CD4-positive, alpha-beta T cell treated with Interleukin-1 beta for 1 hour (primary cell): ENCODE data around the gene CEP72.
"Not testable (repeated sequence)": the region's sequence is repeated elsewhere in the genome, so short reads cannot be mapped to it uniquely, and the experiment has no call there.

ENCODE experiments used
- DNase-seq, 2 donors: peaks; one replicate each; pipeline ENCODE4 v3.0.0-alpha.2; 2020 to 2022

Gene CEP72

DNA sequence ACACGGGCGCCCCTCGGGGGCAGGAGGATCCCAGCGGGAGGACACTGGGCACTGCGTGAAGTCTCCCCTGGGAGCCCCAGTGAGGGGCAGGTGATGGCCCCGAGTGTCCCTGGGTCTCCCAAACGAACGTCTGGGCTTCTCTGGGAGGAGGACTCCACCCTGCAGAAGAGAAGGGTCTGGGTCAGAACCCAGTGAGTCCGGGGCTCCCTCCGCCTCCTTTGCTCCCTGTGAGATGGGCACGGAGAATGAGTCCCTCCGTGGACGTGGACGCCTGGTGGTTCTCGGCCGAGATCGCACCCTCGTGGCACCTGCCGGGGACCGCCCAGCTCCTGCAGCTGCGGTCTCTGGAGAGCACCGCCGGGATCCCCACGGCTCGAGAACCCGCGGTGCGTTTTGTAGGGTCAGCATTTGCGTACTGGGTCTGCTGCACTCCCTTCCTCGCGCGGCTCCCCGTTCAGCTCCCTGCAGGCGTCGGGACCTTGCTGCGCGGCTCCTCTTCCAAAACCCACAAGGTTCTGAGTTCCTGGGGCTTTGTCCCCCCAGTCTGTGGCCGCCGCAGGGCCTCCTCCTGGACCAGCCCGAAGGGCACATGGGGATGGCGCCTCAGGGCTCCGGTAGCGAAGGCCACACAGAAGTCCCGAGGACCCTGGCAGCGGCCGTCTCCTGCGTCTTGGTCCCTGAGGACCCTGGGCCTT, 10.2 kb upstream of the CEP72 start:
- no peak for DNase-seq

GRCh38 chr5:602466-603035, 9.6 kb upstream of the CEP72 start:
- no peak for DNase-seq

GRCh38 chr5:603081-603998, 8.8 kb upstream of the CEP72 start:
- no peak for DNase-seq

DNA sequence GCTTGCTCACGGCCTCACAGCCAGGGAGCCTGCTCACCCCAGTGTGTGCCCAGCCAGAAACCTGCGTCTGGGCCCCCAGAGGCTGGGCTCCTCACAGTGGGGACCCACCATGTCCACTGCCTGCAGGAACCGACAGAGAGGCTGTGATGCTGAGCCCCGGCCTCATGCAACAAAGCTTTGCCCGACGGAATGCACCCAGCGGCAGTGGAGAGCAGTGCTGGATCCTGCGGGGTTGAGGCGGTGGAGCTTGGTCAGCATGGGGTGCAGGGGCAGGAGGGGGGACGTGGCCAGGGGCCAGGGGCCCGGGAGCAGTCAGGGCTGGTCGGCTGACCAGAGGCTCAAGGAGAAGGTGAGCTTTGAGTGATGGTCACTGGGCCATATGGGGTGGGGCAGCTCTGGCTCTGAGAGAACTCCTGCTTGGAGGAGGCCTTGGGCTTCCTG, 7.7 kb upstream of the CEP72 start:
- DNase-seq = no peak

DNA sequence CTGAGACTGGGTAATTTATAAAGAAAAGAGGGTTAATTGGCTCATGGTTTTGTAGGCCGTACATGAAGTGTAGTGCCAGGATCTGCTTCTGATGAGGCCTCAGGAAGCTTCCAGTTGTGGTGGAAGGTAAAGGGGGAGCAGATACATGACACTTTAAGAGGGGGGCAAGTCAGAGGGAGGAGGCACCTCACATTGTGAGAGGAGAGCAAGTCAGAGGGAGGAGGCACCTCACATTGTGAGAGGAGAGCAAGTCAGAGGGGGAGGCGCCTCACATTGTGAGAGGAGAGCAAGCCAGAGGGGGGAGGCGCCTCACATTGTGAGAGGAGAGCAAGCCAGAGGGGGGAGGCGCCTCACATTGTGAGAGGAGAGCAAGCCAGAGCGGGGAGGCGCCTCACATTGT, 7.0 kb upstream of the CEP72 start:
- not testable (repeated sequence) for DNase-seq

- no peak for DNase-seq
Observed at GRCh38 chr5:606061-606460, 6.1 kb upstream of the CEP72 start.

DNA sequence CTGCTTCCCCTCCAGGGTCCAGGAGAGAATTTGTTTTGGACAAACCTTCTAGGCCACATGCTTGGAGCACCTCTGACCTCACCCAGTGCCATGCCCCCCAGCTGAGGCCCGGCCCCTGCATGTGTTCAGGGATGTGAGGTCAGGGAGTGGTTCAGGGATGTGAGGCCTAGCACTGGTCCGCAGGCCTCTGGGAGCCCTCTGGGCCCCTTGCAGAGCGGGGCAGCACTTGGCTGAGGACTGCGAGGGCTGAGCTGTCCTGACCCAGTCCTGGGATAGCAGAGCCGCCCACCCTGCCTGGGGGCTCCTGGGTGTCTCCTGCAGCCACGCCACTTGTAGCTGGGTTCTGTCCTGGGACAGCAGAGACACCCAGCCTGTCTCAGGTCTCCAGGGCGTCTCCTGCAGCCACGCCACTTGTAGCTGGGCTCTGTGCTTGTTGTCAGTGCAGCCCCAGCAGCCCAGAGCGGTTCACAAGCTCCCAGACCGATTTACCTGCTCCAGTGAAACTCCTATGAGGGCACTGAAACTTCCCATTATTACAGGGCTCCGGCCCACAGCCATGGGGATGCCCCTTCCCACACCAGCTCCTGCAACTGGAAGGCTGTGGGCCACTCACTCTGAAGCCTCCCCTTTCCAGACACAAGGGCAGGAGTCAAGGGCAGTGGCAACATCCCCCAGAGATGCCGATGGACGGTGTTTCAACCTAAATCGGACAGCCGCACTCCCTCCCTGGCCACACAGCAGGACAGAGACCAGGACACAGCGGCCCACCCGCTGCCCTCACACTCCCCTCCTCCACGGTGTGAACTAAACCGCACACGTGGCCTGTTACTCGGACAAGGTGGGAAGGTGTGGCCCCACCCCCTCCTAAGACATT, 5.4 kb upstream of the CEP72 start:
- DNase-seq = no peak

DNA sequence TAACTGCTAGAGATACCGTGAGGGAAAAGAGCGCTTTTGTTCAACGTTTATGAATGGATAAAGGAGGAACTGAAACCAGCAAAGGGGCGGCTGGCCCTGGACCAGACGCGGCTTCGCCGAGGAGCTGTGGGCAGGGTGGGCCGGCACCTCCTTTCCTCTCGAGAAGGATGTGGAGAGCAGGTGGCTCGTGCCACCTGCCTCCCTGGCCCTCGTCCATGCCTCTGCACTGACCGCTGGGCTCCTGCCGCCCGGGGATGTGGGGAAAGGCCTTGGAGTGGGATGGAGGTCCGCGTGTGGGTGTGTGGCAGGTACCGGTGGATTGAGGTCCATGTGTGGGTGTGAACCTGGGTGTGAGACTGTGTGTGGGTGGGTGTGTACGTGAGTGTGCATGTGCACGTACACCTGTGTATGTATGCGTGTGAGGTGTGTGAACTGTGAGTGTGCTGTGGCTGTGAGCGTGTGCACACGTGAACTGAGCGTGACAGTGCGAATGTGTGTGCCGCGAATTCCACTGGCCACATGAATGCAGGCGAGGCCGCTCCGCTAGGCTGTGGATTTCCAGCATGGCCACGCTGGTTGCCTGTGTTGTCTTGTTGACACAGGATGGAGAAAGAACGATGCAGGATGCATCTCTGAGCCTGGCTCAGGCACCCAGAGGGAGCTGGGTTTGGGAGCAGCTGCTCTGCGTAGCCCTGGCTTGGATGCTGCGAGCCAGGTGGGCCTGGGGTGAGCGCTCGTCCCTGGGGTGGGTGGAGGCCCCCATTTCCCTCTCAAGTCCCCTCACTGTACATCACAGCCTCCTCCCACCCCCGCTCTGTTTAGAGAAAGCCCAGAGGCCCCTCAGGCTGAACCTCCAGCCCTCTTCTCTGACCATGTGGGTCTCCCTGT, 4.4 kb upstream of the CEP72 start:
- peak in 1 of 2 donors; percentile 34 for DNase-seq

- no peak for DNase-seq
Observed at GRCh38 chr5:608429-609370, 3.4 kb upstream of the CEP72 start.

- no peak for DNase-seq
Observed at GRCh38 chr5:609506-609905, 2.6 kb upstream of the CEP72 start.

GRCh38 chr5:610011-610743, 2.0 kb upstream of the CEP72 start:
- DNase-seq = no peak

GRCh38 chr5:610744-611730, 1.1 kb upstream of the CEP72 start:
- DNase-seq = no peak

GRCh38 chr5:612498-613424, 621 bp downstream of the CEP72 start:
- DNase-seq = no peak

DNA sequence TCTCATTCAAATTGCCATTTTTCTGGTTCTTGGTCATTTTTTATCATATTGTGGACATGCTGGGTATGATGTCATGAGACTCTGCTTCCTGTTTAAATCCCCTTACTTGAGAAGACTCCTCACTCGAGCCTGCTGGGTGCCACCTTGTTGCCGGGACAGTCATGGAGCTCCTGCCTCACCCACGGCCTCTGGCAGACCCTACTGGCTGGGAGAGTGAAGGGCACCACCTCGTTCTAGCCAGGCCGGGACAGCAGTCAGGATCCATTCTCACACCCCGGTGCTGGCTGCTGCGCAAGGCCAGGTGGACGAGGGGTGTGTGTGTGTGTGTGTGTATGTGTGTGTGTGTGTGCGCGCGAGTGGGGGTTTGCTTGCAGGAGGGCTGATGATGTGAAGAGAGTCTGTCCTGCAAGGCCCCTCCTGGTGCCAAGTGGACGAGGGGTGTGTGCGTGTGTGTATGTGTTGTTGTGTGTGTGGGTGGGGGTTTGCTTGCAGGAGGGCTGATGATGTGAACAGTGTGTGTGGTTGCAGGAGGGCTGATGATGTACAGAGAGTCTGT, 4.4 kb downstream of the CEP72 start:
- DNase-seq = no peak

DNA sequence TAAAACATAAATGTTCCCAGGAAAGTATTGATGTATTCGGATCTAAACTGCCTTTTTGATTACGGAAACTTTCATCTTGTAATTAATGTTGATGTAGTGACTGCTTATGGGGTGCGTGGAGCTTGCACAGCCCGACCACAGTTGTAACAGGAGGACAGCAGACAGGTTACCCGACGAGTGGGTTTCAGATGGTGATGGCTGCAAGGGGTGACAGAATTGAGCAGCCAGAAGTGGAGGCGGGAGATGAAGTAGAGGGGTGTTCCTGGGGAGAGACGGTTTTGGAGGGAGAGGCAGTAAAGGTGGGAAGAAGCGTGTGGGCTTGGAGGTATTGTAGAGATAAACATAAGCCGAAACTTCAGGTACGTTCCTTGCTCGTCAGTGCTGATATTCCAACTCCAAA, 5.8 kb downstream of the CEP72 start:
- no peak for DNase-seq

GRCh38 chr5:618450-618849, 6.3 kb downstream of the CEP72 start:
- DNase-seq = no peak

GRCh38 chr5:619444-619843, 7.3 kb downstream of the CEP72 start:
- no peak for DNase-seq
